PC-9 (cell line): ENCODE results near the gene EGF.

Experiments
- EZH2 ChIP-seq: fragments of 200-600 bp; sonication (generic); IDR thresholded peaks from 2 replicates; pipeline ENCODE4 v1.8.0; 2017; ENCODE audit warnings: antibody characterized with exemption, low read depth
- TF ChIP-seq, protein P1 (sequence below): fragments of 200-600 bp; sonication (generic); conservative IDR thresholded peaks from 2 replicates; pipeline ENCODE4 v1.6.1; 2017; ENCODE audit warnings: mixed run types, antibody characterized with exemption, mild to moderate bottlenecking, moderate library complexity

DNA sequence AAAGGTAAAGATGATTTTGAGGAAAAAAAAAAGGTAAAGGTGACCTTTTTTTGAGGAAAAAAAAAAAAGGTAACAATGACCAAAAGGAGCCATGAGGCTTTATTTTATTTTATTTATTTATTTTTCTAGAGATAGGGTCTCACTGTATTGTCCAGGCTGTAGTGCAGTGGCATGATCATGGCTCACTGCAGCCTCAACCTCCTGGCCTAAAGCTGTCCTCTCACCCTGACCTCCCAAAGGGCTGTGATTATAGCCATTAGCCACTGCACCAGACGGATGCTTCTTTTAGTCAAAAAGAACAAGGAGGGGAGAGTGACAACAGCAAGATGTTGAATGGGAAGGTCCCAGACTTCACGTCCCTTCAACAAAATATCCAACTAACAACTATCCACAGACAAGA is 34.3 kb upstream of the EGF start:
- TF ChIP-seq, protein P1, sequence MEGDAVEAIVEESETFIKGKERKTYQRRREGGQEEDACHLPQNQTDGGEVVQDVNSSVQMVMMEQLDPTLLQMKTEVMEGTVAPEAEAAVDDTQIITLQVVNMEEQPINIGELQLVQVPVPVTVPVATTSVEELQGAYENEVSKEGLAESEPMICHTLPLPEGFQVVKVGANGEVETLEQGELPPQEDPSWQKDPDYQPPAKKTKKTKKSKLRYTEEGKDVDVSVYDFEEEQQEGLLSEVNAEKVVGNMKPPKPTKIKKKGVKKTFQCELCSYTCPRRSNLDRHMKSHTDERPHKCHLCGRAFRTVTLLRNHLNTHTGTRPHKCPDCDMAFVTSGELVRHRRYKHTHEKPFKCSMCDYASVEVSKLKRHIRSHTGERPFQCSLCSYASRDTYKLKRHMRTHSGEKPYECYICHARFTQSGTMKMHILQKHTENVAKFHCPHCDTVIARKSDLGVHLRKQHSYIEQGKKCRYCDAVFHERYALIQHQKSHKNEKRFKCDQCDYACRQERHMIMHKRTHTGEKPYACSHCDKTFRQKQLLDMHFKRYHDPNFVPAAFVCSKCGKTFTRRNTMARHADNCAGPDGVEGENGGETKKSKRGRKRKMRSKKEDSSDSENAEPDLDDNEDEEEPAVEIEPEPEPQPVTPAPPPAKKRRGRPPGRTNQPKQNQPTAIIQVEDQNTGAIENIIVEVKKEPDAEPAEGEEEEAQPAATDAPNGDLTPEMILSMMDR = no peak
- TF ChIP-seq EZH2 = no peak
